ENCODE measurements around the gene DENND2D.
A peak's percentile ranks its signal among the peaks of the same experiment; 100 is the strongest.

Gene DENND2D

GRCh38 chr1:111202366-111202706 is 1.9 kb upstream of the DENND2D start:
- DNase-seq, result no peak

- no peak for DNase-seq
Measured at GRCh38 chr1:111201275-111202090, 1.0 kb upstream of the DENND2D start.

GRCh38 chr1:111200802-111201161 is 336 bp upstream of the DENND2D start:
- DNase-seq, result no peak

- no peak for DNase-seq
Measured at GRCh38 chr1:111199329-111199728, 1.1 kb downstream of the DENND2D start.

- no peak for DNase-seq
Measured at GRCh38 chr1:111198836-111199235, 1.6 kb downstream of the DENND2D start.

GRCh38 chr1:111197598-111198284 is 2.7 kb downstream of the DENND2D start:
- DNase-seq, result no peak

GRCh38 chr1:111196213-111196612 is 4.2 kb downstream of the DENND2D start:
- no peak for DNase-seq

- no peak for DNase-seq
Measured at GRCh38 chr1:111195002-111195684, 5.3 kb downstream of the DENND2D start.

- DNase-seq, result no peak
Measured at GRCh38 chr1:111193712-111194480, 6.5 kb downstream of the DENND2D start.

GRCh38 chr1:111192658-111193519 is 7.6 kb downstream of the DENND2D start:
- DNase-seq, result no peak

- no peak for DNase-seq
Measured at GRCh38 chr1:111192074-111192473, 8.4 kb downstream of the DENND2D start.

- peak; percentile 9 for DNase-seq
Measured at GRCh38 chr1:111191496-111191895, 8.9 kb downstream of the DENND2D start.

GRCh38 chr1:111190931-111191451 is 9.5 kb downstream of the DENND2D start:
- no peak for DNase-seq

GRCh38 chr1:111184663-111185062 is 15.8 kb downstream of the DENND2D start:
- no peak for DNase-seq

GRCh38 chr1:111183308-111184069 is 17.0 kb downstream of the DENND2D start:
- DNase-seq, result no peak

GRCh38 chr1:111182052-111182451 is 18.4 kb downstream of the DENND2D start:
- no peak for DNase-seq

- no peak for DNase-seq
Measured at GRCh38 chr1:111179968-111180533, 20.4 kb downstream of the DENND2D start.

GRCh38 chr1:111176678-111177077 is 23.8 kb downstream of the DENND2D start:
- DNase-seq, result no peak

- no peak for DNase-seq
Measured at GRCh38 chr1:111175349-111175748, 25.1 kb downstream of the DENND2D start.

GRCh38 chr1:111174070-111174469 is 26.4 kb downstream of the DENND2D start:
- DNase-seq, result no peak

GRCh38 chr1:111172463-111172862 is 28.0 kb downstream of the DENND2D start:
- DNase-seq, result no peak

All from T1000 (cell line).